ENCODE results near the gene SPACA9.

SPACA9 gene

DNA sequence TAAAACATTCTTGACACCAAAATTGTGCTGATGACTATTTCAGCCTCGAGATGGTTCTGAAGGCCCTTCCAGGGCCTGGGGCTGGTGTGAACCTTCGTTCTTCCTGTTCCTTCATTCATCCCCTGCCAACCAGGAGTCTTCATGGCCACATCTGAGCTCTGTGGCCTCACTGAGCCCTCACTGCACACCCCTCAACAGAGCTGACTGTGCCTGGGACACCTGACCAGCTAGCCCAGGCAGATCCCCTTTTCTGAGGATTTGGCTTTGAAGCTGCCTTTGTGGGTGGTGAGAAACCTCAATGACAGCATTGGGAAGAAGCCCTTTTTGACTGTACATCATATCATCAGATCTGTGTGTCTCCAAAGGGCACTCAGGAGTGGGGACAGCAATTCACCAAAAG lies 14.4 kb upstream of the SPACA9 start:
- Histone ChIP-seq H3K9me3 (no peaks in the 10 kb centered on the region), H3K4me3 (no peak overlapping the region), H3K36me3 (no peaks in the 10 kb centered on the region), H3K27me3 (no peaks in the 10 kb centered on the region), H3K4me1 (no peaks in the 10 kb centered on the region), H3K27ac (no peak overlapping the region)
- TF ChIP-seq, protein P1, sequence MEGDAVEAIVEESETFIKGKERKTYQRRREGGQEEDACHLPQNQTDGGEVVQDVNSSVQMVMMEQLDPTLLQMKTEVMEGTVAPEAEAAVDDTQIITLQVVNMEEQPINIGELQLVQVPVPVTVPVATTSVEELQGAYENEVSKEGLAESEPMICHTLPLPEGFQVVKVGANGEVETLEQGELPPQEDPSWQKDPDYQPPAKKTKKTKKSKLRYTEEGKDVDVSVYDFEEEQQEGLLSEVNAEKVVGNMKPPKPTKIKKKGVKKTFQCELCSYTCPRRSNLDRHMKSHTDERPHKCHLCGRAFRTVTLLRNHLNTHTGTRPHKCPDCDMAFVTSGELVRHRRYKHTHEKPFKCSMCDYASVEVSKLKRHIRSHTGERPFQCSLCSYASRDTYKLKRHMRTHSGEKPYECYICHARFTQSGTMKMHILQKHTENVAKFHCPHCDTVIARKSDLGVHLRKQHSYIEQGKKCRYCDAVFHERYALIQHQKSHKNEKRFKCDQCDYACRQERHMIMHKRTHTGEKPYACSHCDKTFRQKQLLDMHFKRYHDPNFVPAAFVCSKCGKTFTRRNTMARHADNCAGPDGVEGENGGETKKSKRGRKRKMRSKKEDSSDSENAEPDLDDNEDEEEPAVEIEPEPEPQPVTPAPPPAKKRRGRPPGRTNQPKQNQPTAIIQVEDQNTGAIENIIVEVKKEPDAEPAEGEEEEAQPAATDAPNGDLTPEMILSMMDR (IDR thresholded peaks at IDR 0.05) = no peak
- no peak for DNase-seq
- intact Hi-C loops (cut with DNase I; ENCODE audit: low total_unique reads) = no loop called here

DNA sequence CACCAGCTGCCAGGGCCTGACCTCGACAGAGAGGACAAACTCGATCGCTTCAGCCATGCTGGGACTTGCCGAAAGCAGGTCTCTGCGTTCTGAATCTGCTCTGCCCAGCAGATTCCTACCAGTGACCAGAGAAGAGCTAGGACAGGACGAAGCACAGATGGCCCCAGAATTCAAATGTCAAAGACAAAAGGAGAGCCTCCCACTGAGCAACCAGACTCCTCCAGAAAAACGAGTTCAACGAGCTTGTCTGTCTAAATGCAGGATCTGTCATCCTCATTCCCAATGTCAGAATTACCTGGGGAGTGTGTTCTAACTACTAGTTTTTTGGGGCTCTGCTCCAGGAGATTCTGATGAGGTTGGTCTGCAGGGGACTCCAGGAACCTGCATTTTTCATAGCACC lies 14.0 kb upstream of the SPACA9 start:
- H3K9me3 ChIP-seq = no peaks in the 10 kb centered on the region
- H3K27ac ChIP-seq = no peak overlapping the region
- intact Hi-C loops (cut with DNase I; ENCODE audit: low total_unique reads) = no loop called here
- TF ChIP-seq, protein P1 (IDR thresholded peaks at IDR 0.05) = no peak
- no peaks in the 10 kb centered on the region for H3K36me3 ChIP-seq
- H3K4me1 ChIP-seq = no peaks in the 10 kb centered on the region
- no peak for DNase-seq
- H3K4me3 ChIP-seq = no peak overlapping the region
- no peaks in the 10 kb centered on the region for H3K27me3 ChIP-seq

DNA sequence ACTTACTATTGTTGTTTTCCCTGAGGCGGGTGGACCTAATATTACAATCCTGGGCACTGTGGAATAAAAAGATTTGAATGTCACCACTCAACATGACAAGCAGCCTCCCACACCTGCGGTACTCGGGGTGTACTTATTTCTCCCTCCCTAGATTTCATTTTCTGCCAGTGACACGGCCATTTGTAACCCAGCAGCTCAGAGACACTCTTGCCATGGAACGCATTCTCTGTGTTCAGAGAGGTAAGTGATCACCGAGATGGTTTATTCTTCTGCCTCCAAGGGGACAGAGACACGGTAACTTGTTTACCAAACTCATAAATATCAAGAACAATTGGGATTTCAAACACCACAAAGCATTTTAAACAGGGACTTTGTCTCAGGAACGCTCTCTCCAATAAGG lies 11.8 kb upstream of the SPACA9 start:
- intact Hi-C loops (cut with DNase I; ENCODE audit: low total_unique reads) = no loop called here
- no peaks in the 10 kb centered on the region for H3K9me3 ChIP-seq
- TF ChIP-seq, protein P1 (IDR thresholded peaks at IDR 0.05) = no peak

DNA sequence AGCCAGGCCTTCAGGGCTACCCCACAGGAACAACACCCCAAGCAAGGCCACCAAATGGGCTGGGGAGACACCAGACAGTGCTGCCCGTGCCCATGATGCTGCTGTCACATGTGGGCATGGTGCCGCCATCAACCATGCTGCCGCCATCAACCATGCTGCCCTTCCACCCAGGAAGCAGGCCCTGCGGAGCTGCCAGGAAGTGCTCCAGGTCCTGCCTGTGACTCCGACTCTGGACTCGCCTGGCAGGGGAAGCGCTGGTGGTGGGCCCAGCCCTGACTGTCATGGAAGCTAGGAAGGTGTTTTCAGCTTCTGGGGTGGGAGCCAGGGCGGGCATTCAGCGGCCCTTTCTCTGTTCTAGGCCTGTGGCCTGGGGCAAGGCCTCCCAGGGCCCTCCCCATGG lies 9.4 kb upstream of the SPACA9 start:
- no peaks in the 10 kb centered on the region for H3K36me3 ChIP-seq
- no peak overlapping the region for H3K4me3 ChIP-seq
- no peak for DNase-seq
- H3K4me1 ChIP-seq = peaks cover 0 to 20% (median 6%) of the 10 kb centered on the region in 4 donors
- H3K9me3 ChIP-seq = no peaks in the 10 kb centered on the region
- no peaks in the 10 kb centered on the region for H3K27me3 ChIP-seq
- intact Hi-C loops (cut with DNase I; ENCODE audit: low total_unique reads) = no loop called here
- no peak overlapping the region for H3K27ac ChIP-seq
- TF ChIP-seq, protein P1 (IDR thresholded peaks at IDR 0.05) = no peak

More for the DNA sequence above, 11.8 kb upstream of the SPACA9 start:
- DNase-seq = no peak
- Histone ChIP-seq H3K4me3 (no peak overlapping the region), H3K36me3 (no peaks in the 10 kb centered on the region), H3K4me1 (peaks cover 0 to 17% (median 5%) of the 10 kb centered on the region in 4 donors), H3K27ac (no peak overlapping the region), H3K27me3 (no peaks in the 10 kb centered on the region)

DNA sequence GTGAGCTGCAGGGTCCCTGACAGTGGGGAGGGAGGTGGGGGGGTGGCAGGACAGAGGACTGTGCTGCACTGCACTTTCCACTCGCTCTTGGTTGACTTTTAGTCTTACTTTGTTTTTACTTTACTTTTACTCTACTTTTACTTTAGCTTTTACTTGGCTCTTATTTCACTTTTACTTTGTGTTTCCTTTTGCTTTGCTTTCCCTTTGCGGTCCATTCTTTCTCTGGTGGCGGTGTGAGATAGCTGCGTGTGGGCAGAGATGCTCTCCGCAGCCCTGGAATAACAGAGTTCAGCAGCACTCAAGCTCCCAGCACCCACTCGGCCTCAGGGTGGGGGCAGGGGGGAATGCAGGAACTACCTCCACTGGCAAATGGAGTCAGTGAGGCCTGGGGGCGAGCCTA lies 5.3 kb upstream of the SPACA9 start:
- Histone ChIP-seq H3K27ac (no peak overlapping the region), H3K9me3 (no peaks in the 10 kb centered on the region), H3K4me3 (no peak overlapping the region), H3K4me1 (peaks cover 0 to 28% (median 14%) of the 10 kb centered on the region in 4 donors), H3K27me3 (no peaks in the 10 kb centered on the region), H3K36me3 (no peaks in the 10 kb centered on the region)
- TF ChIP-seq, protein P1 (IDR thresholded peaks at IDR 0.05) = no peak
- intact Hi-C loops (cut with DNase I; ENCODE audit: low total_unique reads) = loop anchor here (10.0 kb wide), 2 partner anchors 71 to 199 kb away; partner anchors contain the start of genes GTF3C4 and TSC1
- no peak for DNase-seq

DNA sequence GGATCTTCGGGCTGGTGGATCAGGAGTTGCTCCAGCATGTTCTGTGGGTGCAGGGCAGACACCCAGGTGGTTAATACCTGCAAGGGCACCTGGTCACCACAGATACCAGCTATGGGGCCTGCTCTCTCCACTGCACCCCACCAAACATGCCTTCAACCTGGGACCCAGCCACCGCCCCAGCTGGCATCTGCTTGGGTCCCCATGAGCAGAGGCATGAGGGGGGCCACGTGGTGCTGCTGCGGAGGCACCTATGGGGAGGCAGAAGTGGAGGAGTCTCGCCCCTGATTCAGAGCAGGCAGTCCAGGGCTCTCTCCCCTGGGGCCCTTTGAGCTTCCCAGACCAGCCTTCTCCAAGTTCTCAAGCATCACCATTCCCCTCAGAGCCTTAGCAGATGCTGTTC lies 3.5 kb upstream of the SPACA9 start:
- H3K9me3 ChIP-seq = no peaks in the 10 kb centered on the region
- no peak for DNase-seq
- intact Hi-C loops (cut with DNase I; ENCODE audit: low total_unique reads) = loop anchor here (10.0 kb wide), 2 partner anchors 70 to 200 kb away; partner anchors contain the start of genes GTF3C4 and TSC1
- TF ChIP-seq, protein P1 (IDR thresholded peaks at IDR 0.05) = no peak
- H3K4me1 ChIP-seq = peaks cover 0 to 32% (median 16%) of the 10 kb centered on the region in 4 donors
- no peak overlapping the region for H3K27ac ChIP-seq
- H3K36me3 ChIP-seq = no peaks in the 10 kb centered on the region
- no peak overlapping the region for H3K4me3 ChIP-seq
- H3K27me3 ChIP-seq = no peaks in the 10 kb centered on the region

Measured in tibial artery (tissue), 4 donors.